LoVo (cell line): ENCODE measurements around the gene KCNH4.

ENCODE experiments used
- DNase-seq: peaks from one replicate; pipeline ENCODE4 v3.0.0-alpha.2; 2016; ENCODE audit warnings: low spot score

The KCNH4 gene

GRCh38 chr17:42117397-42118125 lies 63.4 kb downstream of the KCNH4 start:
- no peak for DNase-seq

DNA sequence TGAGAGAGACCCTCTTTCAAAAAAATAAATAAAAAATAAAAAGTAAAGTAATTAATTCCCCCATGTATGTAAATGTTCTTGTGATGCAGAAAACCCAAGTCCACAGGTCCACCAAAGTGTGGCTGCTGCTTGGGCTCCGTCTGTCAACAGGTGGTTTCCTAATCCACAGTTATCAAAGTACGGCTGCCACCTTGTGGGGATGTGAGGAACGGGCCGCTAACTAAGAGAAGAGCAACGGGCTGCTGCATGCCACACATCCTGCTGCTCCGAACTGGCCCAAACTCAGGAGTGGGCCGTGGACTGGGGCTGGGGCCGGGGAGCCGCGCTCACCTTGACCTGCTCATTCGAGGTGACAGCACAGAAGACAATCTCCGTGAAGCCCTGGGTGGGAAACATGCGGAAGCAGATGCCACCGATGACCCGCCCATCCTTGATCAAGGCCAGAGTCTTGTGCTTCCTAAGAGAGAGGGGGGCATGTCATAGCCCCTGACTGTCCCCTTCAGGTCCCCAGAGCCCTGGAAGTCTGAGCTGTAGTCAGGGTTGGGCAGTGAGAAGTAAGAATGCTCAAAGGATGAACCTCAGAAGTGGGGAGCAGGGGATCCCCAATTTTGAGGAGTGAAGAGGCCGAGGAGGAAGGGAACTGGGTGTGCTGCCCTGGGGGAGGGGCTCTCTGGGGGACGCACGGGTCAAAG lies 64.1 kb downstream of the KCNH4 start:
- peak; percentile 69 for DNase-seq

- no peak for DNase-seq
Measured at GRCh38 chr17:42114118-42114517, 66.8 kb downstream of the KCNH4 start.

DNA sequence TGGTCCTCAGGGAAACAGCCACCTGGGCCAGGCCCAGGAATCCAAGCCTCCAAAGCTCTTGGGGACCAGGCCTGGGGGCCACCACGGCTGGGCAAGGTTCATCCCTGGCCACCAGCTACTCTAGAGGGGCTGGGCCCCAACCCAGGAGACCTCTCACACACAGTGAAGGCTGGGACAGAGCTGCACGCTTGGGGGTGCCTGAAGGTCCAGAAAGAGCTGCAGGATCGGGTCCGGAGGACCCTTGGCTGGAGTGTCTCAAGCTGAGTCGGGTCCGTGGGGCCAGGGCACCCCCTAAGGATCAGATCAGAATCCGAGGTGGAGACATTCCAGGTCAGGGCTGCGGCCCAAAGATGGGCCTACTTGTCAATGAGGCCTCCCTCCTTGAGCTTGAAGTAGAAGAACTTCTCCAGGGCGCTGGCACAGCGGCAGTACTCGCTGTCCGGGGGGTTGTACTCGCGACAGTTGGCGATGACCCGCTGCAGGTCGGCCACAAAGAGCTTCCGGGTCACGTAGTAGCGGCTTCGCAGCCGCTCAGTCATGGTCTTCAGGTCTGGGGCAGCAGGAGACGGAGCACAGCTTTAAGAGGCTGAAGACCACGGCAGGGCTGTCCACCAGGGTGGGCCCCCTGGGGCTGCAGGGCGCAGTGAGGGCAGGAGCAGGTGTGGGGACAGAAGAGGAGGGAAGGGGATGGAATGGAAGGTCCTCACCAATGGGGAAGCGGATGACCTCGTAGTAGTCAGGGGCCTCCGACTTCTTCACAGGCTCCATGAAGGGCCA lies 67.5 kb downstream of the KCNH4 start:
- DNase-seq: no peak

GRCh38 chr17:42112552-42113176 lies 68.3 kb downstream of the KCNH4 start, which contains the start of gene DHX58:
Gene DHX58, minus strand, starts transcription at chr17:42112714. Its CDS starts 822 bp downstream, at chr17:42111892.
- peak; percentile 81 for DNase-seq

- peak; percentile 14 for DNase-seq
Measured at GRCh38 chr17:42111871-42112551, 68.9 kb downstream of the KCNH4 start.

DNA sequence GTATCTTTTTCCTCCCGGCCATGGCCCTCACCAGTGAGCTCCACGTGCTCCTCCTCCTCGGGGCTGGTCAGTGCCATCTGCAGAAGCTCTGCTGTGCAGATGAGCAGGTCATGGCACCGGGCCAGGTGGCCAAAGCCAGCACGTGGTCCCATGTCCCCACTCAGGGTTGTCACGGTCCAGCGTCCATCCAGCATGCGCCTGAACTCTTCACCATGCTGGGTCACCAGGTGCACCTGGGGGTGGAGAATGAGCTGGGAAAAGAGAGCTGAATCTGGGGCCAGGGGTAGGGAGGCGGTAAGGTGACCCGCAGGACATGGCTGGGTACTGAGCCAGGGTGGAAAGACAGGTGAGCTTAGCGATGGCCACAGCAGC lies 69.7 kb downstream of the KCNH4 start:
- DNase-seq: no peak

GRCh38 chr17:42110301-42111264 lies 70.4 kb downstream of the KCNH4 start:
- no peak for DNase-seq

GRCh38 chr17:42109086-42109485 lies 71.9 kb downstream of the KCNH4 start:
- no peak for DNase-seq

DNA sequence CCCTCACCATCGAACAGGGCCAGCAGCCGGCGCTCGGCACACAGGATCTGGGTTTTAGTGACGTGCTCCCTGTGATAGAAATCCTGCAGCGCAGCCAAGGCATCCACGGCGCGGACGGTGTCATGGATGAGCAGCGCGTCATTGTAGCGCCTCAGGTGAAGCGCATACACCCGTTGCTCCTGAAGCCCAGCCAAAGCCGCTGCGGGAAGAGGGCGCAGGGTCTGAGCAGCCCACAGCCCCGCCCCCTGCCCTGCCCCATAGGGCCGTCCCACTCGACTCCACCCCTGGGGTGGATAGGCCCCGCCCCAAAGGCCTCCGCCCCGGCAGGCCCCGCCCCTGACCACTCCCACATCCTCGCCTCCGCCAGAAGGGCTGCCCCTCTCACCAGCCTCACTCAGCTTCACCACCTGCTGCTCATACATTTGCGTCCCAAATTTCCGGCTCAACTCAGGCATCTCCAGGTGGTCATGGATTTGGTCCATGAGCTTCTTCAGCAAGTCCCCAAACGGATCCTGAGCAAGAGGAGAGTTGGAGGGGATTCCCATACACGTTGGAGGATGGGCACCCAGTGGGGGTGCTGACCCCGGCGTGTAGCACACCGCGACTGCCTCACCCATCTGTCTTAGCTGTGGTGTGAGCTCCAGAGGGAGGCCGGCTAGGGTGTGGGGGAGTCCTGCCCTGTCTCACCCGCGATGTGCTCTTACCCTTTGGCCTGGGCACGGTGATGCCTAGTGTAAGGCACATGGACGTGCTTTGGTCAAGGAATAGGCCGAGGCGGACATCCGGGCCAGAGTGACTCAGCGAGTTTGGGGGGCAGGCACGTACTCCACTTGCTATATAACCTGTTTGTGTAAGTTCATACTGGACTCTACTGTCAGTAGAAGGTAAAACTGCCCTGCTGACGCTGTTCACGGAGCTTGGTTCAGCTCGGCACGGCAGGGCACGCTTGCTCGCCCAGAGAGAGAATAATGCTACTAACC lies 73.1 kb downstream of the KCNH4 start:
- DNase-seq: no peak

DNA sequence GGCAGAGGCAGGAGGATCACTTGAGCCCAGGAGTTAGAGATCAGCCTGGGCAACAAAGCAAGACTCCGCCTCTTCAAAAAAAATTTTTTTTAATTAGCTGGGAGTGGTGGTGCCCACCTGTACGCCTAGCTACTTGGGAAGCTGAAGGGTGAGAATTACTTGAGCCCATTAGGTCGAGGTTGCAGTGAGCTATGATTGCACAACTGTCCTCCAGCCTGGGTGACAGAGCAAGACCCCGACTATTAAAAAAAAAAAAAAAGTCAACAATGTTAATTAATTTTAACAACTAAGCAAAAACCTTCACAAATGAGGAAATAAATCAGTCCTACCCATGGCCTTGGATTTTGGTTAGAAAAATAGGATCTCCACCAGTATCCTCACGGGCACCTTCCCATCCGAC lies 73.8 kb downstream of the KCNH4 start:
- no peak for DNase-seq
